Activated CD4-positive, alpha-beta T cell treated with anti-CD3 and anti-CD28 coated beads, Interleukin-2, amount 50 U/mL, for 24 hours (primary cell): Measurements from ENCODE around the gene BTBD2.
"Not testable (repeated sequence)": the region's sequence is repeated elsewhere in the genome, so short reads cannot be mapped to it uniquely, and the experiment has no call there.

Experiments
- DNase-seq, 2 donors: peaks; one replicate each; pipeline ENCODE4 v3.0.0-alpha.2; 2020; ENCODE audit warnings: low read depth in 1 of 2, low spot score in 1 of 2

BTBD2 gene

DNA sequence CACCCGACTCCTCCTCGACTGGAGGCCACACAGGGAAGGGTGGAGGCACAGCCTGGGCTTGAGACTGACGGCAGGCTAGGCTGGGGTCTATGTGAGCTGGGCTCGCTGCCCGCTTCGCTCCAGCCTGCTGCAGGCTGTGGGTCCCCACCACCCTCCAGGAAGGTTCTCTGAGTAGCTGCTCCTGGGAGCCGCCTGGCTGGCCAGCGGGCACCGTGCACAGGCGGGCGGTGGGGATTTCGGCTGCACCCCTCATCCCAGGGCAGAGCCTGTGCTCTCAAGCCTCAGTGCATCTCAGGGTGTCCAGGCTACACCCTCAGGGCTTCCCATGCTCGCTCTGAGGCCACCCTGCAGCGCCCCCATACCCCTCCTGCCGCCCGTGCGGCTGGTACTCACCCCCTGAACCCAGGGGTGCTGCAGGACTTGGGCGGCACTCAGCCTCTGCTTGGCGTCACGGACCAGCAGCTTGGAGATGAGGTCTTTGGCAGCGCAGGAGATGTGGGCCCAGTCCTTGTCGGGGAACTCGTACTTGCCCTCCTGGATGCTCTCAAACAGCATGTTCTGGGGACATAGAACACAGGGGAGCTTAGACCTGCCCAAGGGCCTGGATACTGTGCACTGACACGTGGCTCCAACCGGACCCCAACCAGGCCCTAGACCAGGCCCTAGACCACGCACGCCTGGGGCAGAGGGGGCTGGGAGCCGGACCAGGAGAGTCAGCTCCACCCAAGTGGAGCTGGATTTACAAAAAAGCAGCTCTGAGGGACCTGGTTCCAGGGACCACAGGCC, 25.3 kb upstream of the BTBD2 start:
- no peak for DNase-seq

DNA sequence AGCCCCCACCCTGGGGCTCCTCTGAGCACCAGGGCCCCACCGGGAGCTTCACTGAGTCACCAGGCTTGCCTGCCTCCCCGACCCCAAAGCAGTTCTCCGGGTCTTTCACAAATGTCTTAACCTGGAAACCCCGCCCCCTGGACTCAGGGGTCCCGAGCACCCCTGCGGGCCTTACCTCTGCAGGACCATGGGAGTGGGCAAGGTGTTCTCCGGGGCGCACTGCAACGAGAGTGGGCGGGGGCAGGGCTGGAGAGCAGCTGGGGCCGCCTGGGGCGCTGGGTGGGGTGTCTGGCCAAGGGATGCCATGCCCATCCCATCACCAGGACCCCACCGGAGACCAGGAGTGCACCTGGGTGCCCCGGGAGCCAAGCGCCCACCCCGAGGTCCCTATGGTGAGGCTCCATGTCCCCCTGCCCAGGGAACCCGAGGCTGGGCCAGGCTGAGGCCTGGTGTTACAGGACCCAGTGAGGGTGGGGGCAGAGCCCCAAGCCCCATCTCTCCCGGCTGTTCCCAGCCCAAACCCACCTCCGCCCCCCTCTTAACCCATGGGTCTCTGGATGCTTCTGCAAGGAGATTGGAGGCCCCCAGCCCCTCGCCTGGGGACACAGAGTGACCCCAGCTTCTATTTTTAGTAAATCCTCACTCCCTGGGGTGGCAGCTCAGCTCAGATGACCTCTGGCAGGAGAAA, 24.6 kb upstream of the BTBD2 start:
- DNase-seq: no peak

DNA sequence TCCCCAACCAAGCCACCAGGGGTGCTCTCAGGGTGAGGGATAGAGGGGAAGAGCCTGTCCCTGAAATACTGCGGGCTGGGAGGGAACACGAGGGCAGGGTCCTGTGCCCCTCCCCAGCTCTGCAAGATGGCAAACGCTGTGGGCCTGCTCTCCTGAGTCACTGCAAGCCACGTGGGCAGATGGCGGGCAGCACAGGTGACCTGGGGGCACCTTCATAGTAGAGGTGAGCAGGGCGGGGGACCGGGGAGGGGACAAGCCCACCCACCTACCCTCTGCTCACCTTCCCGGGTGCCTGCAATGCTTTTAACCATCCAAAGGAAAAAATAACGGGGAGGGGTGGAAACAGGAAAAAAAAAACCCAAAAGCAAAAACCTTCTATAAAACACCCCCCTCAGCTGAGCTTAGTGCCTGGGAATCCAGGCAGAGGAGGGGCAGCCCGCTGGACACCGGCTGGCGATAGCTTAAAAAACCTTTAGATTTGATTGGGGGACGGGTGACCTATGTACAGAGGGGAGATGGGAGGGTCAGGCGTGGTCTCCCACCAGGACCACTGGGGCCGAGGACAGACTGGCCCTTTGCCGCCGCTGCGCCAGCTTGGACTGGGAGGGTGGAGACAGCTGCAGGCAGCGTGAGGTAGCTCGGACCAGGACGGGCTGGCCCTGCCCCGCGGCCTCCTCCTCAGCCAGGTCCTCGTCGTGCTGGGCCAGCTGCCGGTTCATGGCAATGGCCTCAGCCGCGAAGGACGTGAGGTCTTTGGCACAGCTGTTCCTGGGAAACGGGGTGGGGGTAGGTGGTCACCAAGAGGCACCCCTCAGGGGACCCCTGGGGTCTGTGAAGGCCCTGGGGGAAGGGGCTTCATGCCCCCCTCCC, 23.8 kb upstream of the BTBD2 start:
- DNase-seq: no peak

DNA sequence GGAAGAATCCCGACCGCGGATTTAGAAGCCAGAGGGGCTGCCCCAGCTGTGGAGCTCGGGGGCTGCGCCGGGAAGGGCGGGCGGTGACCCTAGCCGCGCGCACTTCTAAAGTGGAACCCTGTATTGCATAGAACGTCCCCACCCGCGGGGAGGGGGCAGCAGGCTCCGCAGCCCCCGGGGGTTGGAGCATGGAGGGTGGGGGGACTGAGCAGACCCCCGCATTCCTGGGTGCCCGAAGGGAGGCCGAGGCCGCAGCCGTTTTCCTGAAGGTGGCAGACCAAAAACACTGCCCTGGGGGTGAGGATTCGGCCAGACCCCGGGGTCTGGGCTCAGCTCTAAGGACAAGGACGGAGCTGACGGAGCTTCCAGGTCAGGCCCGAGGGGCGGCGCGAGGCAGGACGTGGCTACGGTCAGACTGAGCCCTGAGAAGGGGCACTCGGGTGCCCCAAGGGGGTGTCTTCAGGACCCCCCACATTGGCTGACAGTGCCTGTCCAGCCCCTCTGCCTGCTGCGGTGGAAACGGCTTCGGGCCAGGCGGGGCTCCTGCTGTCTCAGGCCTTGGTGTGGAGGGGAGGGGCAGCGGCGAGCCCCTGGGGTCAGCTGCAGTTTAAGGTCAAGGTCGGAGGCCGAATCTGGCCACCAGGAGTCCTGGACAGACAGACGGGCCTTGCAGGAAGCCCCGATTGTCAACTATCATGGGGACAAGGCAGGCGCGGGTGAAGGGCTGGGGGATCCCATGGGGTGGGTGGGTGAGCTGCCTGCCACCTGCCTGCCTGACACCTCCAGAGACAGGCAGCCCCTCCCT, 23.0 kb upstream of the BTBD2 start:
- DNase-seq: no peak

DNA sequence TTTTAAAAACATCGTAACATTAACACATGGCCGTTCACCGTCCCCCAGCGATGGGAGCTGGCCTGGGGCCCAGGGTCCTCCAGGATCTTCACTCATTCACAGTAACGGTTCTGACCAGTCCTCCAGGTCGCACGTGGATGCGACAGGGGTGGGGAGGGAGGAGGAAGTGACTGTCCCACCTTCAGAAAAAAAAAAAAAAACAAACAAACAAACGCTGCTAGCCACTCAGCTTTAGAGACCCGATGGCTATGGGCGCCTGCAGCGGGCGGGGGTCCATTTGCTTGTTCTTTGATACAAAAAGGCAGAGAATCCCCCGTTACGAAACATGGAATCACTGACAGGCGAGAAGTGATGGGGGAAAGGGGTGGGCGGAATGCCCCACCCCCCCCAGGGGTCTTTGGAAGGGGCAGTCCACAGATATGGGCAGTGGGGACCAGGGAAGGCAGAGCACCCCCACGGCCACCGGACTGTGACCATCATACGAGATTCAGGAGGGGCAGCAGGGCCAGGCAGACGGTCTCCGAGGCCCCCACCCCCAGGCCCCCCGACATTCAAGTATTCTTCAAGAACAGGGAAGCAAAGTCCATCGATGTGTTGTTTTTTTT, 22.2 kb upstream of the BTBD2 start:
- DNase-seq: no peak

DNA sequence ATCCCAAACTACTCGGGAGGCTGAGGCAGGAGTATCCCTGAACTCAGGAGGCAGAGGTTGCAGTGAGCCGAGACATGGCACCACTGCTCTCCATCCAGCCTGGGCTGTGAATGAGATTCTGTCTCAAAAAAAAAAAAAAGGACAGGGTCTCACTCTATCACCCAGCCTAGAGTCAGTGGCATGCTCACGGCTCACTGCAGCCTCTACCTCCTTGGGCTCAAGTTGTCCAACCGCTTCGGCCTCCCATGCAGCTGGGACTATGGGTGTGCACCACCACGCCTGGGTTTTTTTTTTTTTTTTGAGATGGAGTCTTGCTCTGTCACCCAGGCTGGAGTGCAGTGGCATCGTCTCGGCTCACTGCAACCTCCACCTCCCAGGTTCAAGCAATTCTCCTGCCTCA, 20.9 kb upstream of the BTBD2 start:
- no peak for DNase-seq

DNA sequence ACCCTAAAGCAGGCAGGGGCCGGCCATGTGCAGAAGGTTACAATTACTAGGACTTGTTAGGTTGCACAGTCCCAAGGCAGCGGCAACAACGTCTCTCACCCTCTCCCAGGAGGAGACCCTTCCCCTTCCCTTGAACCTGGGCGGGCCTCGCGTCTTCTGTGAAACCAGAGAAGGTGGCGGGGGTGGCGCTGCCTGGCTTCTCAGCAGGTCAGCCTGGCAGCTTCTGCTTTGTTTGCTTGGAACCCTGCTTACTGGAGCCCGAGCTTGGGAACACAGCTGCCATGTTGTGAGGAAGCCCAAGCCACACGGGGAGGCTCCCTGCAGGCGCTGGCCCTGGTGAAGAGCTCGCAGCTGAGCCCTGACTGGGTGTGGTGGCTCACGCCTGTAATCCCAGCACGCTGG, 20.1 kb upstream of the BTBD2 start:
- no peak for DNase-seq

DNA sequence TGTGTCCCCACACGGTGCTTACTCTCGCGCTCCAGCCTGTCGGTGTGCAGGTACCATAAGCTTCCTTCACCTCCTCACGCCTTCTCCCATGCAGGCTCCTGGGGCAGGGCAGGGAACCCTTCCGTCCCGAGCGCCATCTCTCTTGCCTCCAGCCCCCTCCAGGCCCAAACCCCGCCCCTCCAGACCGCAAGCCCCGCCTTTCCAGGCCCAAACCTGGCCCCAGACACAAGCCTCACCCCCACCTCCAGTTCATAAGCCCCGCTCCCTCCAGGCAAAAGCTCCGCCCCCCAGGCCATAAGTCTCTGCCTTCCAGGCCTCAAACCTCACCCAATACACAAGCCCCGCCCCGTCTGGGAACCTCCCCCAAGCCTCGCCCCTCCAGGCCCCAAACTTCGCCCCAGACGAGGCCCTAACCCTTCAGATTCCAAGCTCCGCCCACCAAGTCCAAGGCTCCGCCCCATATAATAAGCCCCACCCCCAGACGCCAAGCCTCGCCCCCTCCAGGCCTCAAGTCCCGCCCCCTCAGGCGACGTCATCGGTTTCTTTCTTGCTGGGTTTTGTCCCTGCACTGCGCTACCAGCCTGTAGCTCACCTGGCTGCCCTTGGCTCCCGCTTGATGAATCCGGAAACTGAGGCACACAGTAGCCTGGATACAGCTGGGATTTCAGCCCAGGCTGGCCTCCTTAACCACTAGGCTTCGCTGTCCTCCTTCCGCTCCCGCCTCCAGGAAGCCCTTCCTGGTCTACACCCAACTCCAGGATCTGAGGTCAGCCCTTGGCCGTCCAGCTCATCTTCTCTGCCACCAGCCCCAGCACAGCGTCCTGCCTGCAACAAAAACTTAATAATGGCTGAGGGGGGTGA, 19.4 kb upstream of the BTBD2 start:
- DNase-seq: no peak

DNA sequence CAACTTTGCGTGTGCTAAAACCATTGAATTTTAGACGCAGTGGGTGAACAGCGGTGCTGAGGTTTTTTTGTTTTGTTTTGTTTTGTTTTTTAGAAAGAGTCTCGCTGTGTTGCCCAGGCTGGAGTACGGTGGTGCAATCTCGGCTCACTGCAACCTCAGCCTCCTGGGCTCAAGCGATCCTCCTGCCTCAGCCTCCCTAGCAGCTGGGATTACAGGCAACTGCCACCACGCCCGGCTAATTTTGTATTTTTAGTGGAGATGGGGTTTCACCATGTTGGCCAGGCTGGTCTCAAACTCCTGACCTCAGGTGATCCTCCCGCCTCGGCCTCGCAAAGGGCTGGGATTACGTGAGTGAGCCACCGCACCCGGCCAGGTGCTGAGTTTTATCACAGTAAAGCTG, 18.7 kb upstream of the BTBD2 start:
- DNase-seq: not testable (repeated sequence)

DNA sequence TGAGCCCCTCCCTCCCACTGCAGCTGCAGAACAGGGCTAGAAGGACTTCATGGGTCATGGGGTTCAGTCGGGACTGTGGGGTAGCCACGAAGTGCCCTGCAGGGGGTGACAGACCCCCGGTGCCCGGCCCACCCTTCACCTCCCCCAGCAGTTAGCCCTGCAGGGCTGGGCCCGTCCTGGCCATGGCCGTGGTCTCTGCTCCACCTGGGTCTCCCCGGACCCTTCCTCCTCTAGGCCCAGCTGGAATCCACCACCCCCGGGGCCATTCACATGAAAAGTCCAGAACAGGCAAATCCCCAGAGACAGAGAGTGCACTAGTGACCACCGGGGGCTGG, 18.3 kb upstream of the BTBD2 start:
- DNase-seq: no peak

DNA sequence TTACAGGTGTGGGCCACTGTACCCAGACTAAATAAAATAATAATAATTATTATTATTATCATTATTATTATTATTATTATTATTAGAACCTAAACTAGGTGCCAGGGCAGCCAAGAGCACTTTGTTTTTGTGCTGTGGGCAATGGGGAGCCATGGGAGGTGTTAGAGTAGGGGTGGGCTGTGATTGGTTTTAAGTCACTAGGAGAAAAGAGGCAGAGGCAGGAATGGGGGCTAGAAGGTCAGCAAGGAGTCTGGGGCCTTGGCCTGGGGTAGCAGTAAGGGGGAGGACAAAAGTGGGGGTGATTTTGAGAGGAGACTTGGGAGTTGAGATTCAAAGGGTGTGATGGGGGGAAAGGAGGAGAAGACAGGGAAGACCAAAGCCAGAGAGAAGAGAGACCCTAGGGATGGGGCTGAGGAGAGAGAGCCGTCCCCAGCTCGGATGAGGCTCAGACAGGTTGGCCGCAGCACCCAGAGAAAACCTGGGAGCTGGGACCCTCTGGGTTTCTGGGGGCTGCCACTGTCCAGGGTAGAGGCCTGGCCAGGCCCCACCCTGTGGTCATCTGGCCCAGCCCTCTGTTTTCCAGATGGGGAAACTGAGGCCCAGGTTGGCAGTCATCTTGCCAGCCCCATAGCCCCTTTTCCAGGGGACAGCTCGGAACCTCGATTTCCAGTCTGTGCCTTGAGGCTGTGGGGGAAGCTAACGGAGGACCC, 17.8 kb upstream of the BTBD2 start:
- DNase-seq: no peak

DNA sequence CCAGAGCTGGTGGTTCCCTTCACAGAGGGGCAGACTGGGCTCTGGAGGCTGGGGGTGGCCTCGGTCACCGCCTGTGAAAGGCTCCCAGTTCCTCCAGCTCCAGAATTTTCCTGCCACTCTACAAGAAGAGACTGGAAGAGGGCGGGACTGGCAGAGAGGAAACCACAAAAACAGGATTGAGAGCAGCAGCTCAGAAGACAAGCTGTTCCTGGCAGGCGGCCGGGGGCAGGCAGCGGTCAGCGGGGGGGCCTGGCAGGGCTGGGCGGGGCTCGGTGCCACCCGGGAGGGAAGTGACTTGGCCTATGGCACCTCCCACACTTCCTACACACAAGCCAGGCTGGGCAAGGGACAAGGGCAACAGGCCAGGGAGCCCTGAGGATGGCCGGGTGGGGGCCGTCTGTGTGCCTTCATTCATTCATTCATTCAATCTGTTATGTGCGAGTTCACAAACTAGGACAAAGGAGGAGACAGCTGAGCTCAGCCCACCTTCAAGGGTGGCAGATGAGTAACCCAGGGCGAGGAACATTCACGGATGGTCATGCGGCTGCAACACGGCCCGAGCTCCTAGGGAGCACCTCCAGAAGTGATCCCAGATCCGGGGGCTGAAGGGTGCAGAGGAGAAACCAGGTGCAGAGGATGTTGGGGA, 16.9 kb upstream of the BTBD2 start:
- DNase-seq: no peak

DNA sequence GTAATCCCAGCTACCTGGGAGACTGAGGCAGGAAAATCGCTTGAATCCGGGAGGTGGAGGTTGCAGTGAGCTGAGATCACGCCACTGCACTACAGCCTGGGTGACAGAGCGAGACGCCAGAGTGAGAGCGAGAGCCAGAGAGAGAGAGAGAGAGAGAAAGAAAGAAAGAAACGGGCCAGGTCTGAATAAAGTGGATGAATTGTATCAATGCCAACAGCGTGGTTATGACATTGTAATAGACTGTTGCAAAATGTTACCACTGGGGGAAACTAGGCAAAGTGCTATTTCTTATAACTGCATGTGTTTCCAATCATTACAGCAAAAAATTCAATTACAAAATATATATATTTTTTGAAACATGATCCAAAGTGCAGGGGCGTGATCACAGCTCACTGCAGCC, 11.8 kb upstream of the BTBD2 start:
- DNase-seq: no peak

DNA sequence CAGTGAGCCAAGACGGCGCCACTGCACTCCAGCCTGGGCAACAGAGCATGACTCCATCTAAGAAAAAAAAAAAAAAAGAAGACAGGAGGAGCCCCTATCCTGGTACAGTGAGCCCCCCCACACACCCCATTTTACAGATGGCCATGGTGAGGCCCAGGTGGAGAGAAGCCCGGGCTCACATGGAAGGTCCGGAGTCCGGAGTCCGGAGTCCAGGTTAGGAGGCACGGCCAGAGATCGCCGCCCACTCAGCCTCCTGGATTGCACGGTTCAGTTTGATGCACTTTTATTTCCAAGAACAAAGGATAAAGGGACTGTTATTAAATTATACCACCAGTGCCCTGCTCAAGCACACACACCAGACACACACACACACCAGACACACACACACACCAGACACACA, 11.3 kb upstream of the BTBD2 start:
- no peak for DNase-seq

DNA sequence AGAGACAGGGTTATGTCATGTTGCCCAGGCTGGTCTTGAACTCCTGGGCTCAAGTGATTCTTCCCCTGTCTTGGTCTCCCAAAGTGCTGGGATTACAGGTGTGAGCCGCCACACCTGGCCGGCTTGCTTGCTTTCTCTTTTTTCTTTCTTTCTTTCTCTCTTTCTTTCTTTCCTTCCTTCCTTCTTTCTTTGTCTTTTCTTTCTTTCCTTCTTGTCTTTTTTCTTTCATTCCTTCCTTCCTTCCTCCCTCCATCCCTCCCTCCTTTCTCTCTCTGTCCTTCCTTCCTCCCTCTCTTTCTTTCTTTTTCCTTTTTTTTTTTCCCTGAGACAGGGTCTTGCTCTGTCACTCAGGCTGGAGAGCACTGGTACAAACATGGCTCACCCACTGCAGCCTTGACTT, 6.8 kb upstream of the BTBD2 start:
- no peak for DNase-seq

DNA sequence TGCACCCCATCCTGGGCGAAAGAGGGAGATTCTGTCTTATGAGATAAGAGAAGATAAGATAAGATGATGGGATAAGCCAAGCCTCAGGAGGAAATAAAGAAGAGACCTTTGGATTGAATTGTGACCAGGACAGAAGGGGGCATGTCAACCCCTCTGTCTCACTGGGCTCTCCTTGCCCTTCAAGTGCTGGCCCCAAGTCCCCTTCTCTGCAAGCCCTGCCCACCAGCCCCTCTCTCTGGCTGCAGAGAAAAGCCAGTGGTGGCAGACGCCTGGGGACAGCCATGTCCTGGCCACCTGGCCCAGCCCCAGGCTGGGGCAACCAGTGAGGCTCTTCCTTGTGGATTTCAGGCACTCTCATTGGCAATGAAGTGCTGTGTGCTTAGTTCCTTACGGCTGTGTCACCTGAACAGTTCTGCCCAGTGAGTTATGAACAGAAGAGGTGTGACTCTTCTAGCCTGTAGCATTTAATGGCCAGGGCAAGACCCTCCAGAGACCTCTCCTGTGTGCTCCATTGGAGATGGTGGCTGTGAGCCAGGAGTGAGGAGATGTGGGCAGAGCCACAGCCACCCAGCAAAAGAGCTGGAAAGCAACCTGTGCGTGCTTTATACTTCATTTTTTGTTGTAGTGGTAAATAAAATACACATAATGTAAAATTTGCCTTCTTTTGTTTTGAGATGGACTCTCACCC, 6.1 kb upstream of the BTBD2 start:
- DNase-seq: no peak

DNA sequence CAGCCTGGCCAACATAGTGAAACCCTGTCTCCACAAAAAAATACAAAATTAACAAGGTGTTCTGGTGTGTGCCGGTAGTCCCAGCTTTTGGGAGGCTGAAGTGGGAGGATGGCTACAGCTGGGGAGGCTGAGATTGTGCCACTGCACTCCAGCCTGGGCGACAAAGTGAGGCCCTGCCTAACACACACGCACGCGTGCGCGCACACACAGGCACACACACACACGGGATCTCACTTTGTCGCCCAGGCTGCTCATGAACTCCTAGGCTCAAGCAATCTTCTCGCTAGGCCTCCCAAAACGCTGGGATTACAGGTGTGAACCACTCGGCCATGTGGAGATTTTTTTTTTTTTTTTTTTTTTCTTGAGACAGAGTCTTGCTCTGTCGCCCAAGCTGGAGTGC, 3.2 kb upstream of the BTBD2 start:
- DNase-seq: no peak
